Measurements from ENCODE around the gene PICALM.

The PICALM gene

DNA sequence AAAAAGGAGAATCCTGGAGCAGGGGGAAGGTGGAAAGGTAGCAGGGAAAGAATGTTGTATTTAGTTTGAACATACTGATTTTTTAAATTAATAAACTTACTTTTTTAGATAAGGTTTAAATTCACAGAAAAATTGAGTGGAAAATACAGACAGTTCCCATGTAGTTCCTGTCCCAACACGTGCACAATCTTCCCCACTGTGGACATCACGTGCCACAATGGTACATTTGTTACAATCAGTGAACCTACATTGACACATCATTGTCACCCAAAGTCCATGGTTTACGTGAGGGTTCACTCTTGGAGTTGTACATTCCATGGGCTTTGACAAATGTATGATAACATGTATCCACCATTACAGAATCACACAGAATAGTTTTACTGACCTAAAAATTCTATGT lies 10.5 kb upstream of the PICALM start:
- DNase-seq (ENCODE audit: low read depth in 2 of 2): no peak

DNA sequence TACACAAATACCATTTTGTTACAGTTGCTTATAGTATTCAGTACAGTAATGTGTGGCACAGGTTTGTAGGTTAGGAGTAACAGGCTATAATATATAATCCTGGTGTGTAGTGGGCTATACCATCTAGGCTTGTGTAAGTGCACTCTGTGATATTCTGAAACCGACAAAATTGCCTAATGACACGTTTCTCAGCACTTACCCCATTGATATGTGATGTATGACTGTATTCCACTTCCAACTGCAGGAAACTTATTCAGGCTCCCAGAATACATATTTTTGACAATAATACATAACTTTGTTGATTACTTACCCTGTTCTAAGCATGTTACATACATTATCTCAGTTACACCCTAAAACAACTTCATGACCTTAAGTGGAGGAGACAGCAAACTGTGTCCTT lies 5.1 kb upstream of the PICALM start:
- no peak for DNase-seq (ENCODE audit: low read depth in 2 of 2)

DNA sequence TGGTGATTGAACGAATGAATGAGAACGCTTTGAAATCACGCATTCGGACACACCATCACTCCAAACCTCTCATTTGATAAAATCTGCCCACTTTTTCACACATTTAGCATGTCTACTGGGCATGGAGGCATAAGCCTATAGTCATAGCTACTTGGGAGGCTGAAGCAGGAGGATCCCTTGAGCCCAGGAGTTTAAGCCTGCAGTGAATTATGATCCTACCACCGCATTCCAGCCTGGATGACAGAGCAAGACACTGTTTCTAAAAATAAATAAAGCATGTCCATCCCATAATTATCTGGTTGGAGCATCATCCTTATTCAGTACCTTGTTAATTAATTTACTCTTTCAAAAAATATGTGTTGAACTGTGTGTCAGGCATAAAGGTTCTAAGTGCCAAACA lies 3.3 kb upstream of the PICALM start:
- no peak for DNase-seq (ENCODE audit: low read depth in 2 of 2)

GRCh38 chr11:86070142-86071056 lies 1.5 kb upstream of the PICALM start:
- no peak for DNase-seq (ENCODE audit: low read depth in 2 of 2)

DNA sequence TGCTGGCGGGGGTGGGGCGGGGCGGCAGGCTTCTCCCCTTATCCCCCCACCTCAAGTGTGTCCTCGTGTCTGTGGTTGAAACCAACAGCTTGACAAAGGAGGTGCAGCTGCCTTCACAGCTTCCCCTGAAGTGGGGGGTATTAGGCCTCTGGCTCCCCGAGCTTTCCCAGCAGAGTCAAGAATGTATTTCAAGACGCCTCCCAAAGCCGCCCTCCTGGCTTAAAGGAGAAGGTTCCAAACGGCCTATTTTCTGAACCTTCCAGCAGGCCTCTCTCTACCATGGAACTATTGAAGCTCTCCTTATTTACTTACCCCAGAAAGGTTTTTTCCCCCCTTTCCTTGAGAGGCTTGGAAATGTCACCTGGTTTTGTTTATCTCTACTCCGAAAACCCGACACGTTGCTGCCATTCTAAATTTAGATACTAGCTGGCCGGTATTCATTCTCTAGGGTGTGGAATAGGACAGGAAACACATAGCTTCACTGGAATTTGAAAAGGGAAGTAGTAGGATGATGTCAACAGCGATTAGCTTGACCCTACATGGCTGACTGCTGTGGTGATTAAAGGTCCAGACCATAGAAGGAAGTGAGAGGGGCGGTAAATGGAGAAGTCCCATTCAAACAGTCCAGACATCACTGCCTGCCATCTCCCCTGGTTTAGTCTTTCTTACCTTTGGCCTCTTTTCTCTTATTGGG lies 671 bp upstream of the PICALM start:
- no peak for DNase-seq (ENCODE audit: low read depth in 2 of 2)

- no peak for DNase-seq (ENCODE audit: low read depth in 2 of 2)
Measured at GRCh38 chr11:86068138-86068871, 579 bp downstream of the PICALM start.

- DNase-seq (ENCODE audit: low read depth in 2 of 2): no peak
Measured at GRCh38 chr11:86067851-86068137, 1.1 kb downstream of the PICALM start.

DNA sequence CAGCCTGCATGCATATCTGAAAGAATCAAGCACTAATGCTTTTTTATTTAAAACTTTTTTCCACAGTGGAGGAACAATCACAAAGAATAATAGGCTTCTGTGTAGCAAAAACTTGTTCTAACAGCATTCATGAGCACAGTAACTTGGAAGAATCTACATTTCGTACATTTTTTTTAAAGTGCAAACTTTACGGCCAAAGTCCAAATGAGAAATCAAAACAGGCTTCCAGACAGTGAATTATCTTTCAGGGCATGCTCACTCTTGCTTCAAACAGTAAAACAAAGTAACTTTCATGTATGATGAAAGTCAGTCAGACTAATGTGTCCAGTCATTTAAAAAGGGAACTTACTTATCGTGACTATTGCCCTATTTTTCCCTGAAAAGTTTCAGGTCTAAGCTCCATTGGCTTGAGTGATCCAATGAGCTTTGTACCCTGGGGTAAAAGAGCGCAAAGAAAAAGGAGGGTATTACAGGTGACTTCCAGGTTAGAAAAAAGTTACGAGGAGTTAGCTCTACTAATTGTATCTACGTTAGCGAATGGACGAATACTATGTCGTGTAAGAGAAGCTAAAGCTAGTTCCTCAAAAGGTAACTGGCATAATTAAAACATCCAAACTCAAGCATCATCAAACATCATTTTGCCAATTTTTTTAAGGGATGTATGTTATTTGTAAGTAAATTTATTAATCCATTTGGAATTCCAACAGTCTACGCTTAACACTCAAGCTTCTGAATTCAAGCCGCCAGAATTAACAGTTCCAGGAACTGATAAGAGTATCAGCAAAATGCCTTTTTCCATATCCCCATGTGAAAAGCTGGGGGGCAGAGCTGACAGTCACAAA lies 1.7 kb downstream of the PICALM start:
- DNase-seq (ENCODE audit: low read depth in 2 of 2): no peak

- no peak for DNase-seq (ENCODE audit: low read depth in 2 of 2)
Measured at GRCh38 chr11:86066657-86067008, 2.3 kb downstream of the PICALM start.

DNA sequence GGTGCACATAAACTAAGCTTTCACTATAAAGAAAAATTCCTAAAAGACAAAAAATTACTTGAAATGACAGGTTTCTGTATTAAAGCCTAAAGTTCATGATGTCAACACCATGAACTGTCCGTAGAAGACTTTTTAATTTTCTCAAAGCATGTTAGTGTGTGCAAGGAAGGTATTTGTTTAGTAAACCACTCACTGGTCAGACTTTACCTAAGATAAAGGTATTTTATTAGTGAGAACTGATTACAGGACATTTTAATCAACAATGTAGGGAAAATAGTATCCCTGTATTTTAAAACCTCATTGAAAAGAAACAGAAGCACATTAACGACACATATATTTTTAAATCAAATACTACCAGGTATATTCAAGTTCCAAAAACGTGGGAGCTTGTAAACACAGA lies 2.9 kb downstream of the PICALM start:
- no peak for DNase-seq (ENCODE audit: low read depth in 2 of 2)

GRCh38 chr11:86064220-86064803 lies 4.6 kb downstream of the PICALM start:
- no peak for DNase-seq (ENCODE audit: low read depth in 2 of 2)

GRCh38 chr11:86063536-86063935 lies 5.3 kb downstream of the PICALM start:
- no peak for DNase-seq (ENCODE audit: low read depth in 2 of 2)

DNA sequence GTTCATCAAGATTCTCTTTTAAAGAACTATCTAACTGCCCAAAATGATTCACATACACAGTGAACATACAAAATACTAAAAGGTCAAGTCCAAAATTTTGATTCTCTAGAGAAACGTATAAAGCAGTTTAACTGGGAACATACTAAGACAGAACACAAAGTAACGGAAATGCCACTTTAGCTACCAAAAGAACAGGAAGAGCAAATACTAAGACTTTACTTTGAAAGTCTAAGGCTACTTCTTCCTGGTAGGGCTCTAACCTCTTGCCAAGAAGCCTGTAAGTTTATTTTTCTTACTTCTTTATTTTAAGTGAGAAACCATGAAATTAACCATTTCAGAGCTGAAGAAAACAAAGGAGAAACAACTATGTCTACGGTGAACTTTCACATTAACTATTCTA lies 6.2 kb downstream of the PICALM start:
- no peak for DNase-seq (ENCODE audit: low read depth in 2 of 2)

GRCh38 chr11:86061483-86062205 lies 7.2 kb downstream of the PICALM start:
- DNase-seq (ENCODE audit: low read depth in 2 of 2): no peak

DNA sequence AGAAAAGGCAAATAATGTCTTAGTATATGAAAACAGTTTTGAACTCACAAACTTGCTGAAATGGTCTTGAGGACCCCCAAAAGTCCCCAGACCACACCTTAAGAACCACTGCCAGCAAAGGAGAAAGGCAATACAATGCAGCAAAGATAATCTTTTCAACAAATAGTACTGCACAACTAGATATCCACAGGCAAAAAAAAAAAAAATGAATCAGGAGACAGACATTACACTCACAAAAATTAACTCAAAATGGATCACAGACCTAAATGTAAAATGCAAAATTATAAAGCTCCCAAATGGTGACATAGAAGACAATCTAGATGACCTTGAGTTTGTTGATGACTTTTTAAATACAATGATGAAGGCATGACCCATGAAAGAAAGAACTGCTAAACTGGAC lies 8.3 kb downstream of the PICALM start:
- no peak for DNase-seq (ENCODE audit: low read depth in 2 of 2)

GRCh38 chr11:86058360-86058759 lies 10.5 kb downstream of the PICALM start:
- DNase-seq (ENCODE audit: low read depth in 2 of 2): no peak

- DNase-seq (ENCODE audit: low read depth in 2 of 2): no peak
Measured at GRCh38 chr11:86056351-86056854, 12.5 kb downstream of the PICALM start.

- no peak for DNase-seq (ENCODE audit: low read depth in 2 of 2)
Measured at GRCh38 chr11:86052693-86053641, 15.9 kb downstream of the PICALM start.

DNA sequence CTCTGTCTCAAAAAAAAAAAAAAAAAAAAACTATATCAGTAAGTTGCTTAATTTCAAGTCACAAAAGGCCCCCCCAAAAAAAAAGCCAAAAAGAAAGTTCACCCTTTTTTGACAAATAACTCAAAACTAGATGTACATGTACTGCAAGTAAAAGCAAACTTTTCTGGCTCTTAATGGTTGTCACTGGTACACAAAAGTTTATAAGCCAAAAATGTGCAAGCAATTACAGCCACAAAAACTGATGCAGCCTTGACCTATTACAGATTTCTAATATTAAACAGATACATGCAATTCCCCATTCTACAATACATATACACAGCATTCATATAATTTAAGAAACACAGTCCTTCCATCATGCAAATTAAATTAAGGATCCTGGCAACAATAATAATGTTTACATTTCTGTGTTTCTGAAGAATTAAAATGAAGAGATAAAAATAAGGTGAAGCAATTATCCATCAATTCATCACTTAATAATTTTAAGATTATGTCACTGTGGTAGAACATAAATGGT lies 18.6 kb downstream of the PICALM start:
- no peak for DNase-seq (ENCODE audit: low read depth in 2 of 2)

Data from stimulated activated CD4-positive, alpha-beta T cell treated with anti-CD3 and anti-CD28 coated beads, Interleukin-12 subunit alpha, Interleukin-12 subunit beta, amount 100 ng/mL, for 24 hours (primary cell).